Measurements from ENCODE around the gene ATRNL1.
"Not testable (repeated sequence)": the region's sequence is repeated elsewhere in the genome, so short reads cannot be mapped to it uniquely, and the experiment has no call there.

ATRNL1 gene

GRCh38 chr10:115092258-115092554 lies 959 bp upstream of the ATRNL1 start:
- Histone ChIP-seq H3K27me3 (ENCODE audit: control insufficient read depth, insufficient read depth, low read length) (peaks cover 27% of the 10 kb centered on the region), H3K9ac (ENCODE audit: low read length) (peak overlapping the region; percentile 78), H3K4me1 (ENCODE audit: control insufficient read depth, insufficient read depth, low read length) (peaks cover 25% of the 10 kb centered on the region), H3K4me3 (ENCODE audit: low read depth, low read length) (peak overlapping the region; percentile 95), H3K36me3 (ENCODE audit: control insufficient read depth, insufficient read depth, low read length) (no peaks in the 10 kb centered on the region), H3K9me3 (ENCODE audit: control insufficient read depth, insufficient read depth, low read depth, low read length) (peaks cover under 1% of the 10 kb centered on the region), H3K27ac (ENCODE audit: low read depth, low read length) (no peak overlapping the region)

DNA sequence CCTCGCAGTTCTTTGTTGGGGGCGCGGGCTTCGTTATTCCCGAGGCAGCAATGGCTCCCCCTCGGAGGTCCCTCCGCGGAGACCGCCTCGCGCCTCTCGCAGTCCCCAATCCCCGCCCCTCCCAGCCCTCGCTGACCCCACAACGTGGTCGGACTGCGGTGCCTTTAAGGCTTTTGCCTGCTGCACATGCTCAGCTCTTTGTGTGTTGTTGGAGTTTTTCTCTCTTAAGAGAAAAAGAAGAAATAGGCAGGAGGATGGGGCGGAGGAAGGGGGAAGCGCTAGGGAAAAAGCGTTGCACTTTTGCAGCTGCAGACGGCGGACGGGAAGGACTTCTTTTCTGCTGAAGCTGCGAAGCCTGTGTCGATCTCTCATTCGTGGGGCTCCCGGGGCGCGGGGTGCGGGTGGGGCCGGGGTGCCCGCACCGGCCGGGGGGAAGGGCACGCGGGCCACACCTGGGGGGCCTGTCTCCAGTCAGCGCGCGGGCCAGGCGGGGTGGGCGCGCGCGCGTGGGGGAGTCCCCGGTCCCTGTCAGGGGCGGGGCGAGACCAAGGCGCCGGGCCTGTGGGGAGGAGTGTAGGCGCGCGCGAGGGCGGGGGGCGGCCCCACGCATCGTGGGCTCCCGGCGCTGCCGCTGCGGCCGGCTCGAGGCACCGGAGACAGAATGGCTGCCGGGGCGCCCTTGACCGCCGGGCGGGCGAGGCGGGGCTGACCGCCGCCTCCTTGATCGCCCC lies 445 bp upstream of the ATRNL1 start:
- Histone ChIP-seq H3K4me1 (ENCODE audit: control insufficient read depth, insufficient read depth, low read length) (peaks cover 25% of the 10 kb centered on the region), H3K9me3 (ENCODE audit: control insufficient read depth, insufficient read depth, low read depth, low read length) (no peaks in the 10 kb centered on the region), H3K27ac (ENCODE audit: low read depth, low read length) (peak overlapping the region; percentile 68; the same call in 1 of the 2 replicates), H3K4me3 (ENCODE audit: low read depth, low read length) (peak overlapping the region; percentile 95), H3K9ac (ENCODE audit: low read length) (peak overlapping the region; percentile 95), H3K27me3 (ENCODE audit: control insufficient read depth, insufficient read depth, low read length) (peaks cover 27% of the 10 kb centered on the region), H3K36me3 (ENCODE audit: control insufficient read depth, insufficient read depth, low read length) (no peaks in the 10 kb centered on the region)

GRCh38 chr10:115093776-115094408 lies 727 bp downstream of the ATRNL1 start:
- peak overlapping the region; percentile 95 for H3K9ac ChIP-seq (ENCODE audit: low read length)
- H3K4me3 ChIP-seq (ENCODE audit: low read depth, low read length) = peak overlapping the region; percentile 95
- peaks cover 25% of the 10 kb centered on the region for H3K4me1 ChIP-seq (ENCODE audit: control insufficient read depth, insufficient read depth, low read length)
- H3K36me3 ChIP-seq (ENCODE audit: control insufficient read depth, insufficient read depth, low read length) = no peaks in the 10 kb centered on the region
- no peaks in the 10 kb centered on the region for H3K9me3 ChIP-seq (ENCODE audit: control insufficient read depth, insufficient read depth, low read depth, low read length)
- H3K27ac ChIP-seq (ENCODE audit: low read depth, low read length) = no peak overlapping the region
- H3K27me3 ChIP-seq (ENCODE audit: control insufficient read depth, insufficient read depth, low read length) = peaks cover 27% of the 10 kb centered on the region

- peak overlapping the region; percentile 19 for H3K9ac ChIP-seq (ENCODE audit: low read length)
- no peak overlapping the region for H3K27ac ChIP-seq (ENCODE audit: low read depth, low read length)
These were observed 1.4 kb downstream of the ATRNL1 start for GRCh38 chr10:115094416-115095140.

GRCh38 chr10:115095758-115096157 lies 2.6 kb downstream of the ATRNL1 start:
- H3K9me3 ChIP-seq (ENCODE audit: control insufficient read depth, insufficient read depth, low read depth, low read length) = peaks cover 2% of the 10 kb centered on the region; the same call in 1 of the 2 replicates
- peaks cover 27% of the 10 kb centered on the region for H3K27me3 ChIP-seq (ENCODE audit: control insufficient read depth, insufficient read depth, low read length)
- H3K27ac ChIP-seq (ENCODE audit: low read depth, low read length) = no peak overlapping the region
- H3K36me3 ChIP-seq (ENCODE audit: control insufficient read depth, insufficient read depth, low read length) = no peaks in the 10 kb centered on the region
- no peak overlapping the region for H3K4me3 ChIP-seq (ENCODE audit: low read depth, low read length)
- no peak overlapping the region for H3K9ac ChIP-seq (ENCODE audit: low read length)
- H3K4me1 ChIP-seq (ENCODE audit: control insufficient read depth, insufficient read depth, low read length) = peaks cover 25% of the 10 kb centered on the region

More at GRCh38 chr10:115094416-115095140, 1.4 kb downstream of the ATRNL1 start:
- H3K27me3 ChIP-seq (ENCODE audit: control insufficient read depth, insufficient read depth, low read length) = peaks cover 27% of the 10 kb centered on the region
- H3K36me3 ChIP-seq (ENCODE audit: control insufficient read depth, insufficient read depth, low read length) = no peaks in the 10 kb centered on the region
- peaks cover 25% of the 10 kb centered on the region for H3K4me1 ChIP-seq (ENCODE audit: control insufficient read depth, insufficient read depth, low read length)
- H3K4me3 ChIP-seq (ENCODE audit: low read depth, low read length) = peak overlapping the region; percentile 95
- H3K9me3 ChIP-seq (ENCODE audit: control insufficient read depth, insufficient read depth, low read depth, low read length) = no peaks in the 10 kb centered on the region

DNA sequence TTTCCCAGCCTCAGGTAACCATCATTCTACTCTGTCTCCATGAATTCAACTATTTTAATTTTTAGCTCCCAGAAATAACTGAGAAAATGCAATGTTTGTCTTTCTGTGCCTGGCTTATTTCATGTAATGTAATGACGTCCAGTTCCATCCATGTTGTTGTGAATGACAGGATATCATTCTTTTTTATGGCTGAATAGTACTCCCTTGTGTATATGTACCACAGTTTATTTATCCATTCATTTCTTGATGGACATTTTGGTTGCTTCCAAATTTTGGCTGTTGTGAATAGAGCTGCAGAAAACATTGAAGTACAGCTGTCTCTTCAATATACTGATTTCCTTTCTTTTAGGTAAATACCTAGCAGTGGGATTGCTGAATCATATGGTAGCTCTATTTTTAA lies 10.5 kb downstream of the ATRNL1 start:
- Histone ChIP-seq H3K9ac (ENCODE audit: low read length) (no peak overlapping the region), H3K27me3 (ENCODE audit: control insufficient read depth, insufficient read depth, low read length) (no peaks in the 10 kb centered on the region), H3K27ac (ENCODE audit: low read depth, low read length) (no peak overlapping the region), H3K4me3 (ENCODE audit: low read depth, low read length) (no peak overlapping the region), H3K36me3 (ENCODE audit: control insufficient read depth, insufficient read depth, low read length) (peaks cover 2% of the 10 kb centered on the region; the same call in 1 of the 2 replicates), H3K4me1 (ENCODE audit: control insufficient read depth, insufficient read depth, low read length) (no peaks in the 10 kb centered on the region), H3K9me3 (ENCODE audit: control insufficient read depth, insufficient read depth, low read depth, low read length) (peaks cover 56% of the 10 kb centered on the region)

GRCh38 chr10:115105411-115105810 lies 12.2 kb downstream of the ATRNL1 start:
- H3K27ac ChIP-seq (ENCODE audit: low read depth, low read length); H3K9ac ChIP-seq (ENCODE audit: low read length); H3K36me3 ChIP-seq (ENCODE audit: control insufficient read depth, insufficient read depth, low read length); H3K4me3 ChIP-seq (ENCODE audit: low read depth, low read length); H3K27me3 ChIP-seq (ENCODE audit: control insufficient read depth, insufficient read depth, low read length); H3K4me1 ChIP-seq (ENCODE audit: control insufficient read depth, insufficient read depth, low read length): not testable (repeated sequence)
- H3K9me3 ChIP-seq (ENCODE audit: control insufficient read depth, insufficient read depth, low read depth, low read length) = peaks cover 59% of the 10 kb centered on the region

DNA sequence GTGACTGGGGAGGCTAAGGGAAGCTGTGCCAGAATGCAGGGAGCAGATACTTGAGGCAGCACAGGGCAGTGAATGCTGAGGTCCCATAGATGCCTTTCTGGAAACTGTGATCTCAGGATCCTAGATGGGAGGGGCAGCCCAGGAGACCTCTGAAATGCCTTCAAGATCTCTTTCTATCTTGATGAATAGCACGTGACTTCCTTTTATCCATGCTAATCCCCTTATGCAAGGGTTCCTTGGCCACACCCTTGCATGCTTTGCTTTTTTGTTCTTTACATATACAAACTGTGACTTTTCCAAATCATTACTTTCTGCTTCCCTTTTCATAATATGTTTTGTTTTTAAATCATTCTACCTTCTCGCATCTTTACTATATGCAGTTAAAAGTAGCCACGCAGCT lies 14.7 kb downstream of the ATRNL1 start:
- no peak overlapping the region for H3K4me3 ChIP-seq (ENCODE audit: low read depth, low read length)

DNA sequence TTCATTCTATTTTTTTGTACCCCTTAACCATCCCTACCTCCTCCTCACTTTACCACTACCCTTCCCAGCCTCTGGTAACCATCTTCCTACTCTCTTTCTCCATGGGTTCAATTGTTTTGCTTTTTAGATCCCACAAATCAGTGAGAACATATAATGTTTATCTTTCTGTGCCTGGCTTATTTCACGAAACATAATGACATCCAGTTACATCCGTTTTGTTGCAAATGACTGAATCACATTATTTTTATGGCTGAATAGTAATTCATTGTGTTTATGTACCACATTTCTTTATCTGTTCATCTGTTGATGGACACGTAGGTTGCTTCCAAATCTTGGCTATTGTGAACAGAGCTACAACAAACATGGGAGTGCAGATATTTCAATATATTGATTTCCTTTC lies 24.1 kb downstream of the ATRNL1 start:
- Histone ChIP-seq H3K27me3 (ENCODE audit: control insufficient read depth, insufficient read depth, low read length) (no peaks in the 10 kb centered on the region), H3K4me1 (ENCODE audit: control insufficient read depth, insufficient read depth, low read length) (no peaks in the 10 kb centered on the region), H3K36me3 (ENCODE audit: control insufficient read depth, insufficient read depth, low read length) (no peaks in the 10 kb centered on the region), H3K9ac (ENCODE audit: low read length) (no peak overlapping the region), H3K9me3 (ENCODE audit: control insufficient read depth, insufficient read depth, low read depth, low read length) (peaks cover 12% of the 10 kb centered on the region; the same call in 1 of the 2 replicates), H3K4me3 (ENCODE audit: low read depth, low read length) (no peak overlapping the region), H3K27ac (ENCODE audit: low read depth, low read length) (no peak overlapping the region)

More for the DNA sequence above, 14.7 kb downstream of the ATRNL1 start:
- no peaks in the 10 kb centered on the region for H3K4me1 ChIP-seq (ENCODE audit: control insufficient read depth, insufficient read depth, low read length)
- H3K9ac ChIP-seq (ENCODE audit: low read length) = no peak overlapping the region
- H3K27me3 ChIP-seq (ENCODE audit: control insufficient read depth, insufficient read depth, low read length) = no peaks in the 10 kb centered on the region
- H3K36me3 ChIP-seq (ENCODE audit: control insufficient read depth, insufficient read depth, low read length) = peaks cover 2% of the 10 kb centered on the region; the same call in 1 of the 2 replicates
- peaks cover 59% of the 10 kb centered on the region for H3K9me3 ChIP-seq (ENCODE audit: control insufficient read depth, insufficient read depth, low read depth, low read length)
- no peak overlapping the region for H3K27ac ChIP-seq (ENCODE audit: low read depth, low read length)

DNA sequence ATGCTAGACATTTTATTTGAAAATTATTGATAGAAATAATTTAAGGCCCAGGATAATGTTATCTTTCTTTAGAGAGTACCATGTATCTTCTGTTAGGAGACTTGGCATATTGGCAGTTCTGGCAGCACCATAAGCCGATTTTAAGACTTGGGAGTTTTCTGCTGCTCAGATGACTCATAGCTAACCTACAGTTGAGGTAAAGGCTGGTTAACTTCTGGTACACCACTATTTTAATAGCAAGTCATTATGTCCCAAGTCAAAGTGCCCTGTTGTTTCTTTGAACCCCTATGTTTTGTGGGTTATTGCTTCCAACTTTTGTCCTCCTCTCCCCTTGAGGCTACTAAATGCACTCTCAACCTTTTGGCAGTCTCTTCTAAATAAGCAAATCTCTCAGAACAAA lies 25.2 kb downstream of the ATRNL1 start:
- Histone ChIP-seq H3K9me3 (ENCODE audit: control insufficient read depth, insufficient read depth, low read depth, low read length) (peaks cover 3% of the 10 kb centered on the region; the same call in 1 of the 2 replicates), H3K36me3 (ENCODE audit: control insufficient read depth, insufficient read depth, low read length) (no peaks in the 10 kb centered on the region), H3K27ac (ENCODE audit: low read depth, low read length) (no peak overlapping the region), H3K27me3 (ENCODE audit: control insufficient read depth, insufficient read depth, low read length) (no peaks in the 10 kb centered on the region), H3K4me3 (ENCODE audit: low read depth, low read length) (no peak overlapping the region), H3K4me1 (ENCODE audit: control insufficient read depth, insufficient read depth, low read length) (no peaks in the 10 kb centered on the region), H3K9ac (ENCODE audit: low read length) (no peak overlapping the region)

- Histone ChIP-seq H3K9ac (ENCODE audit: low read length) (no peak overlapping the region), H3K27me3 (ENCODE audit: control insufficient read depth, insufficient read depth, low read length) (no peaks in the 10 kb centered on the region), H3K4me3 (ENCODE audit: low read depth, low read length) (no peak overlapping the region), H3K27ac (ENCODE audit: low read depth, low read length) (no peak overlapping the region), H3K36me3 (ENCODE audit: control insufficient read depth, insufficient read depth, low read length) (no peaks in the 10 kb centered on the region), H3K9me3 (ENCODE audit: control insufficient read depth, insufficient read depth, low read depth, low read length) (no peaks in the 10 kb centered on the region), H3K4me1 (ENCODE audit: control insufficient read depth, insufficient read depth, low read length) (no peaks in the 10 kb centered on the region)
These were observed 32.3 kb downstream of the ATRNL1 start for GRCh38 chr10:115125505-115125904.
